HG03442 (cell line): ENCODE measurements around the gene RASGRP1.

Experiments
- ATAC-seq: cut with Tn5 transposase; IDR thresholded peaks from one replicate; pipeline ENCODE4 v1.9.1; 2021; ENCODE audit warnings: mild to moderate bottlenecking, moderate library complexity; ENCODE audit not compliant: unreplicated experiment

The RASGRP1 gene

DNA sequence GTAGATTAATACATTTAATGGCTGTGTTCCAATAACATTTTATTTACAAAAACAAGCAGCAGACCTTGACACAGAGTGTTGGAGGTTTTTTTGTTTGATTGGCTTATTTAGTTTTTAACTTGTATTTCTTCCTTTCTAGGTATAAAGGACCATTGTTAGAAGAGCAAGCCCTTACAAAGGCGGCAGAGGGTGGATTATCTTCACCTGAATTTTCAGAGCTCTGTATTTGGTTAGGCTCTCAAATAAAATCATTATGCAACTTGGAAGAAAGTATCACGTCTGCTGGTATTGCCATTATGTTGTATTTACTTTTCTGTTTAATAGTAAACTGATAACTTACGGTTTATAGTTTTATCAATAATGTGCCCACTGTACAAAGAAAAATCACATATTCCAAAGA lies 100.7 kb downstream of the RASGRP1 start:
- no peak for ATAC-seq

DNA sequence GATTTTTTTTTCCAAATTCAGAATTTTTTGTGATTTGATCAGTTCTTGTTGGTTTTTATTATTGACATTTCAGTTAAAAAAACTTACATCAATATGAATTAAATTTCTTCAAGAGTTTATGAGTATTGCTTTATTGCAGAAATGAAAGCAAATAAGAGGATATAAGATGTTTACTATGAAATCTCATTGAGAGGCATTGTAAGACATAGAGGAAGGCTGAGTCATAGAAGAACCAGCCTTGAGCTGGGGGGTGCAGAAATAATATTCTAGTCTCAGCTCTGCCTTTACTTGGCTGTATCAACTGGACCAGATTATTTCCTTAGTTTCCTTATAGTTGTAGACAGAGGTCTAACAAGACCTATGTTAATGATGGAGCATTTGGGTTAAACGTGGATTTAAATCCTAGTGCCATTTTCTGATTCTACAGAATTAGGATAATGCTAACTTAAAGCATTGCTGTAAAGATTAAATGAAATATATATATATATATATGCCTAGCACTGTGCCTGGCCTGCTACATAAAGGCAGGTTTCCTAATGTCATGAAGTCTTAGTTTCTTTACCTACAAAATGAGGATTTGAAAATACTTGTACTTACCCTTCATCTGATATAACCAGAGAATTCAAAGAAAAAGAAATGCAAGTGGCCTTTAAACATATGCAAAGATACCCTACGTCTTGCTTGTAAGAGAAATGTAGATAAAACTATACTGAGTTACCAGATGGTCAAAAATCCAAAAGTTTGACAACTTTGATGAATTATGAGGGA lies 103.4 kb downstream of the RASGRP1 start:
- peak; percentile 81 for ATAC-seq

DNA sequence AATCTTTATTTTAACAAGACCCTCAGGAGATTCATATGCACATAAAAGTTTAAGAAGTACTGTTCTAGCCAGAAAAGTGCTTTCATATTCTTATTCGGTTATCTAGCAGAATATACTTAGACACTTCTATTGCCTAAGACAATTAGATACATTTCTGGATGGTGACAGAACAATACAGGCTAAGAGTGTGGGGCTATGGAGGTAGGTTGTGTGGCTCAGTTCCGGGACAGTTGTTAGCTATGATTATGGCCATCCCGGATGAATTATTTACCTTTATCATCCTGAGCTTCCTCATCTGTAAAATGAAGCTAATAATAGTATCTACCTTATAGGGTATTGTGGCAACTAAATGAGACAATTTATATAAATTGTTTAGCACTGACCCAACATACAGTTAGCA lies 104.1 kb downstream of the RASGRP1 start:
- ATAC-seq = no peak

DNA sequence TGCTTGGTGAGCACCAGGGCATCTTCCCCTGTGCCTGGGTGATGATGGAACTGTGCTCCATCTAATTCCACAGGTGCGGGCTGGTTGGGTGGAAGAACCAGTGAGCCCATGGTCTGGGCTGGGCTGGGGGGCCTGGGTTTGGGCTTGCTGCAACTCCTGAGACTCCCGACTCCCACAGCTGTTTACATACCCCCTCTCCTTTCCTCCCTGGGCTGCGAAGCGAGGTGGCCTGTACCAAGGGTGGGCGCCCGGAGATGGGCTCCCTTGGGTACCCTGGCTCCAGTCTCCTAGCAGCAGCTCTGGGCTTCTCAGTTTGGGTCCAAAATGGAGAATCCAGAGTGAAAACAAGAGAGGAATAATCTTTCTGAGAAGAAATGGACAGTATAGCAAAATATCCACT lies 105.1 kb downstream of the RASGRP1 start:
- ATAC-seq = no peak

DNA sequence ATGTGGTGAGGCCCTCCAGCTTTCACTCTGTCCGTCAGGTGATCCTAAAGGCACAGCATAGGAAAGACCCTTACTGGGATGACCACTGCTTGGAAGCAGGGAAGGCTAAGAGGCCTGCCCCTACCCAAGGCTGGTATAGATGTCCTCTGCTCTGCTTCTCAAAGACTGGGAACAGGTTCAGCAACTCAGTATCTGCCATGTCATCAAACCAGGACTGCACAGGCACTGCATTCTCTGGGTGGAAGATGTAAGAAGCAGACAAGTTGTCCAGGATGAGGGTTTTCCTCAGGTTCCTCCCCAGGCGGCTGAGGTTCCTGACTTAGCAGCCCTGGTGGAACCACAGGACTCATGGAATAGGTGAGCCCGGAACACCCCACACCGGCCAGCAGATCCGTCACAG lies 106.0 kb downstream of the RASGRP1 start:
- no peak for ATAC-seq

DNA sequence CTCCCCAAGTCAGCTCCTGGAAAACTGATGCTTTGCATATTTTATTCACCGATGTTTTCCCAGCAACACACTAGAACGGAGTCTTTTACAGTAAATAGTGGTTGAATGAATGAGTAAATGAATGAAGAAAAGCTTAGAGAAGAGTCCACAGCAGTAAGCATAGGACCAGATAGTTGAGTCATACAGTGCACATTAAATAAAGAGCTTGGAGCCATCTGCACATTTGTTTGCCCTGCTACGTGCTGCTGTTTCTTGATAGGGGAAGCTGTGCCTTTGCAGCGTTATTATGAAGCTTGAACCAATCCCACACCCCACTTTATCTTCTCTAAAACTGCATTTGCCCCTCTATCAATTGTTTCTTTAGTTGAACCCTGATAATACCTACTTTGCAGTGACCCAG lies 109.5 kb downstream of the RASGRP1 start:
- no peak for ATAC-seq

DNA sequence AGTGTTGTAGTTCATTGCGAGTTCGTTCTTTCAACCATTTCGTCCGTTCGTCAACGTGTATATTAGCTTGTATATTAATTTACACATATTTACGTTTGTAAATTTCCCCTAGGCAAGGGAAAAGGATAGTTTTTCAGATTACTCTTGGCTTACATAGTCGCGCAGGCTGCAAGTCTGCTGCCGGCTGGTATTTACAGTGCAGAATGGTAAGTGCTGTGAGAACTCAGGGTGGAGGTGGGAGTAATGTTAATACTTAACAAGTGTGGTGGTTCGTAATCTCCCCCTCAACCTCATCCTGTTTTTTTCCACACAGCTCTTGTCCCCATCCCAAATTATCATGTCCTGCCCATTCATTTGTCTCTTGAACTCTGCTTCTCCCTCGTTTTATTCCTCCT lies 109.9 kb downstream of the RASGRP1 start:
- ATAC-seq = no peak

DNA sequence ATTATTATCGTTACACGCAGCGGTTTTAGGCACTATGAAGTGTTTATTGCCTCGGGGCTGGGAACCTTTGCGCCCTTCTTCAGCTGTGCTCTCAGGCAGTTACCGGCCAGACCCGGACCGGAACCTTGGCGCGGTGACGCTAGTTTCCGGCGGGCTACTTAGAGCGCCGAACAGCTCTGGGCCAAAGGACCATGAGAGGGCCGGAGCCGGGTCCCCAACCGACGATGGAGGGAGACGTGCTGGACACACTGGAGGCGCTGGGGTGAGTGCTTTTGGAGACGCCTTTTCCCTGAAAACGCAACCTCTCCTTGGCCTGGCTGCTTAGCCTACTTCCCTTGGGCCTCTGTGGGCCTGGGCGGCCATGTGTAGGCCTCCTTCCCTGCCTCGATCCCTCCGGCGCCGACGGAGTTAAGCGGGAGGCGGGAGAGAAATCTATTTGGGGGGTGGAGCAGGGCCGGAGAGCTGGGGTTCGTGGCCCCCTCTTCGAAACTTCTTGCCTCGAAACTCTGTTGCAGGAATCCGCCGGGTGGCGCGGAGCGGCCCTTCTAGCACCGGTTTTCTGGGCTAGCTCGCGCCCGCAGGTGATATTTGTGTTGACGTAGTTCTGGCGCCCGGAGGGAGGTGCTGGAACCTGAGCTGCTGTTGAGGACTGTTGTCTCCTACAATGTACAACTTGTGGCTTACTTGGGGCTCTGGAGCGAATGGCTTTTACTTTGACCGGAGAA lies 110.5 kb downstream of the RASGRP1 start, which contains the start of gene FAM98B:
FAM98B (plus strand) TSS at position 157 of the 725 bp plus-strand sequence; CDS start at position 192, 35 bp downstream.
- ATAC-seq = peak; percentile 84

DNA sequence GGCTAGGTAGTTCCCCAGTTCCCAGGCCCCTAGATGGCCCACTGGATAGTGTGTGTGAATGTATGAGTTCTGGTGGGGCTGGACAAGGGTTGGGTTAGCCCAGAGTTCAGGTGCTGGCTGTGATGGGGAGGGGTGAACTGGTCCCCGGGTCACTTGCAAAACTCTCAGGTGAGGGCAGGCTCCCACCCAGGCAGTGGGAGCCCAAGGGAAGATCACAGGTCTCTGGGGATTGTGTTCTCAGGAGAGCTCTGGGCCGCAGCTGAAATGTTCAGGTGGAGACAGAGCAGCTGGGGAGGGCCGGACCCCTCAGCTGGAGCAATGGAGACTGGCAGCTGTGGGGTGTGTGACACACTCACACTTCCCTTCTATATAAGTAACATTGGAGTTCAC lies 123.5 kb downstream of the RASGRP1 start:
- no peak for ATAC-seq

DNA sequence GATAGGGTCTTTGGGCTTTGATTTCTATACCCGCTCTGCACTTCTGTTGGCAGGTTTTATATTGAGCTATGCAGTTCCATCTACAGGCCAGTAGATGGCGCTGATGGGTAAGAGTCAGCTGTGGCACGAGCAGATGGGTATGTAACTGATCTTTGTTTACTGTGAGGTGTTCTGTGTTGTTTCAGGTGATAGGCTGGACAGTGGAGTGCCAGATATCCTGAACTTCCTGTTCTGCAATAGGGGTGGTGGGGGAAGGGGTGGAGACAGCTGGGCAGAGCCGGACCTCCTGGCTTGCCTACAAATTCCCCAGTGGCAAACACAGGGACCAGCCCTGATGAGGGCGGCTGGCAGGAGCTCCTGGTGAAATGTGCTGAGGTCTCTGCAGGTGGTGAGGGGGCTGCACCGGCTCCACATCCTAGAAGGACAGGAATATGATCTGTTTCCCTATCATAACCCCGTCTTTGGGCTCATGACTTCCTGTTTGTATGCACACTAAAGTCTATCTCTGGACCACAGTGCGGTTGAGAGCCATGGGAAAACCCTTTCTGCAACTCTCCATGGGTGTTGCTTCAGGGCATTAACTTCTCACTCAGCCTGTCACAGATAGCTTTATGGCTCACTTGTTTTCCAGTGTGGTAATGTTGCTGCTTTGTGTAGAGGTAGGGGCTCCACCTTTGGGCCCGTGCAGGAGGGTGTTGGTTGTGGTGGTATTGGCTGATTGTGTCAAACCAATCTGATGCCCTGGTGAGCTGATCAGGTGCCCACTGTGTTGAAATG lies 124.1 kb downstream of the RASGRP1 start:
- ATAC-seq = peak; percentile 73
